GM23248 (cell line): ENCODE results near the gene PHIP.

Experiments
- EZH2 ChIP-seq: fragments of 200-600 bp; sonication (generic); IDR thresholded peaks from 2 replicates; pipeline ENCODE4 v1.6.1; 2018; ENCODE audit warnings: antibody characterized with exemption, mild to moderate bottlenecking; ENCODE audit not compliant: insufficient read depth, poor library complexity, severe bottlenecking
- EZH2phosphoT487 ChIP-seq: fragments of 200-600 bp; sonication (generic); IDR thresholded peaks from 2 replicates; pipeline ENCODE4 v1.6.1; 2018; ENCODE audit warnings: antibody characterized with exemption, moderate library complexity, mild to moderate bottlenecking, low read depth; ENCODE audit not compliant: insufficient read depth

DNA sequence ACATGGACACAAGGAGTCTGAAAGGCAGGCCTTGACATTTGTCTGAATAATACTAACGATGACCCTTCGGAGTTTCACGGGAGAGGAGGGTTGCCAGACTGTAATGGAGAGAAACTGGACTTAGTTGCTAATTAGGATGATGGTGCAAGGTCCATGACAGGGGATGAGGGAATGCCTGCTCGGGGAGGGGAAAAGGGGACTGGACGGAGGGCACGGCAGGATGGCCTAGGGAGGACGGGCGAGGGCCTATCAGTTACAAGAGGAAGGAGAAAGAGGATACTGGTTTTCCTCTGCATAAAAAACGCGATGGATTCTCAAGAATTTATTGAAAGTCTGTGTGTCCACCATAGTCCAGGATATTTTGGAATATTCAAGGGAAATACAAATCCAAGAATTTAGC is 168.0 kb downstream of the PHIP start:
- TF ChIP-seq EZH2 (no peak), EZH2phosphoT487 (no peak)
